SK-MEL-5 (cell line): ENCODE data around the gene ZNRF3. TPM values are rescaled to one million over a fixed set of nuclear protein-coding genes. Genes with fewer than 3 reads are reported as not detected.

Experiments
- DNase-seq: peaks from one replicate; pipeline ENCODE4 v3.0.0-alpha.2; 2016; ENCODE audit warnings: low read depth, low spot score
- in situ Hi-C: cut with HindIII; loops from 2 replicates; pipeline ENCODE4 v1.10.0; 2016; ENCODE audit warnings: low sequenced_read_pairs, high pct_unique_total_duplicates, low pct_unique_long_range_greater_than_20kb
- small RNA-seq, 2 experiments: library from RNA; depleted of rRNA; stranded (forward); fragments of <200 nt; gene quantifications; one replicate each; pipeline ENCODE3, GENCODE V24; 2014
- total RNA-seq: library from RNA; depleted of rRNA; stranded (reverse); fragments of >200 nt; shearing (Covaris generic); gene quantifications from 2 replicates; pipeline ENCODE4 v1.2.3, GENCODE V29; 2014; rRNA removed

ZNRF3 gene
- total RNA-seq, 1 experiment from 2014 or later: 4.3 TPM

DNA sequence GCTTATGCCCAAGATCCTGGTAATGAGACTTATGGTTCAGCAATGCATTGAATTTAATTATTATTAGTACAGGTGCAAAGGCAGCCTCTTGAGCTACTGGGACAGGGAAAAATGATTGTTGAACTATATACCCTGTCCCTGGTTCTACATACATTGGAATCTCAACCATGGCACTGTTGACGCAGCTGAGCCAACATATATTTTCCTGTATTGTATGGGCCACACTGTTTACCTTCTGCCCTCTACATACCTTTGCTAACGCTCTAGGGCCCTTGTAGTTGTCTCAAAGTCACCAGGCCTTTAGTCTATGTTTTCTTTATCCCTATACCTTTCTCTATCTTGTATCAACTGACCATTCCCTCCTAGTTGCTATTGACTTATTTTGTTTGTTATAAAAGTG lies 212.1 kb downstream of the ZNRF3 start:
- in situ Hi-C loops: no loop called here

DNA sequence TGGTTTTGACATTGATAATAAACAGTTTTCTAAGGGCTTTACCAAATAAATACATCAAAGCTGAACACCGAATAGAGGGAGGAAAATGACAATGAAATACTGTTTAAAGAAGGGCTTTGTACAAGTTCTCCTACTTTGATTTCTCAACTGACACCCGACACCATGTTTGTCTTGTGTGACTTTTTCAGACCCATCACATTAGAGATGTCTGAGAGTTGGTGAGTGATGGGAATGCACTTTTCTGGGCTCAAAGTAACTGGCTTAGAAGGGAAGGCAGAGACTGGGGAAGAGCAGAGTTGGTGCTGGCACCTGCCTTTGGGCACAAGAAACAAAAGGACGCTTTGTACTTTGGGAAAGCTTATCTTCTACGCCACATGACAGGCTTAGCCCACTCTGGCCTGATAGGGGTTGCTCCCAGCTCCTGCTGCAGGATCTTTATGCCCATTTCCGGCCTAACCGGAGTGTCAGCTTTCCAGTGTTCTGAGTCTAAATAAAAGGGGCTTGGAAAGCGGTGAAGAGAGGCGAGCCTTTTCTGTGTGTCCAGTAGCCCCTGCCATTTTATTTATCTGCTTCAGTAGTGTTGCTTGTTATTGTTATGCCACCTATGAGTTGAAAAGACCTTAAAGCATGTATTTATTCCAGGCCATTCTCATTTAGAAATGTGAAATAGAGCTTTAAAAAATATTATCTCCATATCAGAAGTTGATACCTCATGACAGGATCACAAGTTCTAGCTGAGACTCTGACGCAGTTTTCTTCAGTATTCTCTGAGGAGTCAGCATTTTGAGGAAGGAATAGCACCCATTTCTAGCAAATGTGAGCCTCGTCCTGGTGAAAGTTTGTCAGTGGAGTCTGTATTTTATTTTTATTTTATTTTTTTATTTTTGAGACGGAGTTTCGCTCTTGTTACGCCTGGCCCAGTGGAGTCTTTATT lies 213.6 kb downstream of the ZNRF3 start:
- in situ Hi-C loops: no loop called here
- DNase-seq: peak; percentile 99

More for the DNA sequence above, 212.1 kb downstream of the ZNRF3 start:
- DNase-seq: no peak

DNA sequence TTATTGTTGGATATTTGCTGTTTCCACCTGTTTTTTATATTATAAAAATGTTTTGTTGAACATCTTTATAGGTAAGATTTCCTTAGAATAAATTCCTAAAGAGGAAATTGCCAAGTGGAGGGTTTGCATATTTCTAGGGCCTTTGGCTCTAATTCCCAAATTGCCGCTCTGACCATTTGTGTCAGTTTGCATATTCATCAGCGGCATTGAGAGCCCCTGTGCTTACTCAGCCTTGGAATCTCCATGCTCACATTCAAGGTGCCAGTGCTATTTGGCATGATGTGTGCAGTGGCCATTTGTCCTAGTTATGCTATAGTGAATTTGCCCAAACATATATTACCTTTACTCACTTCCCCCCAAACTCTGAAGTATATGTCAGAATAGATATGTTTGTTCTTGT lies 214.9 kb downstream of the ZNRF3 start:
- in situ Hi-C loops: no loop called here
- no peak for DNase-seq

DNA sequence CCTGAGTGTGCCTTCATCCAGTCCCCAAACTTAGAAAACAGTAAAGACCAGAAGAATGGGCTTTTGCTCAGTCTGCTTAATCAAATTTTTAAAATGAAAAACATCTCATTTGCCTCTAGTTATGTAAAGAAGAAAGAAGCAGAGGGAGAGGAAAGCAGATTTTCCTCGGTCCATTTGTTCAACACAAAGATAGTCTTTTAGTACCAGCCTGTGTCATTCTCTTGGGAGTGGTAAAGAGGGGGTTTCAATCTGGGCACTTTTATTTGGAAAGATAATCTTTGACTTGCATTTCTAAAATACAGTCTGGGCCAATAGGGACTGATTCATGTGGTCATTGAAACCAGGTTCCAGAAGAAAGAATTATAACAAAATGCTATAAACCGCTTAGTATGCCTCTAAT lies 218.9 kb downstream of the ZNRF3 start:
- DNase-seq: no peak
- in situ Hi-C loops: no loop called here

DNA sequence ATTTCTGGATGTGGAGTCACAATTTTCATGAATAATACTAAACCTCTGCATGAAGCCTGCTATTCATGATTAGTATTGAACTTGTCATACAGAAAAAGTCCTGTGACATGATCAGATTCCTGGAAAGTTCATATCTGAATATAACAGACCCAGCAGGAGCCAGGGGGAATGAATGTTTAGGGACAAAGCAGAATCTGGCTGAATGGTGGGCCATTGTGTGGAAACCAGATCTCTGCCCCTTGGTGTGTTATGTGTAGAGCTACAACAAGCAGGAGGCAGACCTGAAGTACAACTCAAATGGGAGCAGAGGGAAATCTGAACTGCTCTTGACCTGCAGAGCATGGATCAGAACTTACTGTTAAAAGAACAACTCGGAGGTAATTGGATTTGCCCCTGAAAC lies 219.7 kb downstream of the ZNRF3 start:
- in situ Hi-C loops: no loop called here
- no peak for DNase-seq

DNA sequence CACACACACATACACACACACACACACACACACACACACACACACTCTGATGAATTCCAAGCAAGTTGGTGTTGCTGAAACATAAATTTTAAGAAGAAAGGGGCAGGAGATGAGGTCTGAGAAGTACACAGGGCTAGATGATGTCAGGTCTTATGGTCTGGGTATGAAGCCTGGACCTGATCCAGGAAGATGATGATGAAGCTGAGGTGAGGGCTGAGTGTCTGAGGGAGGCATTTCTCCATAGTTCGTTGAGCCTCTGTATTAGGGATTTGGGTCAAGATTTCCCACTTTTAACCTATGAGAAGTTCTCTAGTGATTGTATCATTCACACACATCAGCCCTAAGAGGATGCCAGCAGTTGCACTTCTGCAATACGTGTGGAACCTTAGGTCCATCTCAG lies 222.1 kb downstream of the ZNRF3 start:
- DNase-seq: no peak
- in situ Hi-C loops: no loop called here

DNA sequence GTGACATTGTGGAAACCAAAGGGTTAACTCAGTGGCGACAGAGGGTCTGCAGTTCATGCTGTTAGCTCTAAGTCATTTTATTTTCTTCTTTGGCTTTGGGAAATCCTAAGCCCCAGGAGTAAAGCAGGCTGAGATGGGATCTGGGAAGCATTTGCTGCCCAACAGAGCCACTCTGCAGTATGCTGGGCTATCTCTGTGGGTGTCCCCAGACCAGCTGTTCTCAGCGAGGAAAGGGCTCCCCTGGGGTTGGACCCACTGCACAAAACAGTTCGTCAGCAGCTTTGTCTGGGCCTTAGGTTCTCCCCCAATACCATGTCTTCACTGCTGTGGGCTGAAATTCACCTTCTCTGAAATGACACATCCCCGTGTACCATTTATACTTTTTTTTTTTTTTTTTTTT lies 223.5 kb downstream of the ZNRF3 start:
- DNase-seq: no peak
- in situ Hi-C loops: no loop called here

Small RNA genes within 50 kb of the gene (small RNA-seq; reads per million reads assigned to genes)
- 0 reads per million in 2 experiments for gene Z93930.1

Other genes with a start within 250 kb of the ZNRF3 start
- gene TTC28, start 203.7 kb upstream of the ZNRF3 start, total RNA-seq: 5.8 and 7.8 TPM in 2 replicates
- 25.5 and 29.1 TPM in 2 replicates for gene CHEK2, start 141.8 kb upstream of the ZNRF3 start, total RNA-seq
- gene HSCB, start 141.5 kb upstream of the ZNRF3 start, total RNA-seq: 30.3 and 32.9 TPM in 2 replicates
- 37.2 and 42.2 TPM in 2 replicates for gene CCDC117, start 110.9 kb upstream of the ZNRF3 start, total RNA-seq
- 253 and 286 TPM in 2 replicates for gene XBP1, start 83.0 kb upstream of the ZNRF3 start, total RNA-seq
- not detected in 2 replicates for gene C22orf31, start 178.3 kb downstream of the ZNRF3 start, total RNA-seq
- gene KREMEN1, start 189.5 kb downstream of the ZNRF3 start, total RNA-seq: 23.0 and 23.5 TPM in 2 replicates